Epithelial cell of esophagus (primary cell): Measurements from ENCODE around the gene CALML5.

ENCODE experiments used
- DNase-seq: peaks from one replicate; pipeline ENCODE4 v3.0.0; 2010; ENCODE audit warnings: low read depth
- H3K4me3 ChIP-seq: 2 replicates; pipeline ENCODE4 v1.5.1; 2011; ENCODE audit warnings: mild to moderate bottlenecking, low read length, control low read depth
- CTCF ChIP-seq: IDR thresholded peaks from 2 replicates; pipeline ENCODE4 v1.5.1; 2011; ENCODE audit warnings: low read depth, mild to moderate bottlenecking, low read length, control low read depth, inconsistent platforms; ENCODE audit not compliant: insufficient read depth; ENCODE audit errors: missing control alignments

The CALML5 gene

DNA sequence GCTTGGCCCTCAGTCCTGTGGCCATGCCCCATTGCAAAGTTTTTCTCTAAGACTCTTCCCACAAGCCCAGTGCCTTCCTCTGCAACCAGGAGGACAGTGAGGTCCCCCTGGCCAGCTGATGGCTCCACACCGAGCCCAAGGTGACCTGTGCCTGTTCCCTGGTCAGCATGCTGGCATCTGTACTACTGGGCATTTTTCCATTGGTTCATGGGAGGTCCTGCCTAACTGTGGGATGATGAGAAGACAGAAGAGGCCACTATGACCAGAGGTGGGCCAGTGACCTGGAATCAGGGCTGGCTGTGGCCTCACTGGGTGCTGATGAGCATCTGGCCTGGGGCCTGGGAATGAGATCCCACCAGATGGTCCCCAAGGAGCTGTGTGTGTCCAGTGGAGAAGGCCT is 45.6 kb upstream of the CALML5 start:
- DNase-seq: no peak
- TF ChIP-seq CTCF: no peak
- H3K4me3 ChIP-seq: no peak overlapping the region

GRCh38 chr10:5544216-5544805 is 44.9 kb upstream of the CALML5 start:
- no peak for TF ChIP-seq CTCF
- no peak overlapping the region for H3K4me3 ChIP-seq
- DNase-seq: peak; percentile 88

GRCh38 chr10:5543623-5544022 is 44.3 kb upstream of the CALML5 start:
- no peak overlapping the region for H3K4me3 ChIP-seq
- DNase-seq: no peak
- no peak for TF ChIP-seq CTCF

DNA sequence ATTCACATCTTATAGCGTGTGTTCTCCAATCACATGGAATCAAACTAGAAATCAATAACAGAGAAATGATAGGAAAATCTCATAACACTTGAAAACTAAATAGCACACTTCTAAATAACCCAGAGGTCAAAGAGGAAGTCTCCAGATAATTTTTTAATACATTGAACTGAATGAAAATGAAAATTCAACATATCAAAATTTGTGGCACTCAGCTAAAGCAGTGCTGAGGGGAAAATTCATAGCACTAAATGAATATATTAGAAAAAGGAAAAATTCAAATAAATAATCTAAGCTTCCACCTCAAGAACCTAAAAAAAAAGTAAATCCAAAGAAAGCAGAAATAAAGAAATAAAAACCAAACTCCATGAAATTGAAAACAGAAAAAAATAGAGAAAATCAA is 42.7 kb upstream of the CALML5 start:
- no peak for DNase-seq
- no peak overlapping the region for H3K4me3 ChIP-seq
- no peak for TF ChIP-seq CTCF

- no peak for TF ChIP-seq CTCF
- no peak for DNase-seq
- H3K4me3 ChIP-seq: no peak overlapping the region
Observed at GRCh38 chr10:5540891-5541290, 41.5 kb upstream of the CALML5 start.

- DNase-seq: no peak
- no peak for TF ChIP-seq CTCF
- H3K4me3 ChIP-seq: no peak overlapping the region
Observed at GRCh38 chr10:5540080-5540479, 40.7 kb upstream of the CALML5 start.

DNA sequence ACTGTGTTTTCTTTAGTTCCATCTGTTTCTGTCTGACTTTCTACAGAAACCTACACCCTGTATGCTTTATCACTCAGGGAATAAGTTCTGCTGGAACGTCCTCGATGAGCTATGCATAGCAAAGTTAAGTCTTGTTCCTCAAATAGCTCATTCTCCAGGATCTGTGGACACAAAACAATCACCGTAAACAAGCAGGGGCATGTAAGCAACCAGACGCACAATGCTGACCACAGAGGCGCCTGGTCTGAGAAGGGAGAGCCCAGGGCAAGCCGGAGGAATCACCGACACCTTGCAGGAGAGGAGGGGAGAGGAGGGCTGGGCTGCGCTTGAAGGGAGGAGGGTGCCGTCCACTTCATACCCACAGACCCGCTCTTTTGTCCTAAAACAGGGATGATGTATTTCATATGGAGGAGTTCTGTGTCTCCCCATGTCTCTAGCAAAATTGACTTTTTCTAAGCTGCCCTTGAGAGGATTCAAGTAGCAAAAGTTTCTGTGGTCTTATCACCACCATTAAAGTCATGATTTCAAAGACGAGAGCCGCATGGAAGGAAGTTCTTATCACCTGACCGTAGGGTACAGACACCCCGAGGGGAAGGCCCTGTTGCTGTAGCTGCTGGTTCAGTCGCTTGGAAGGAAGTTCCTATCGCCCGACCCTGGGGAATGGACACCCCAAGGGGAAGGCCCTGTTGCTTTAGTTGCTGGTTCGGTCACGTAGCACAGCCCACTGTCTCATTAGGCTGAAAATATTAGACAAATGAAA is 39.7 kb upstream of the CALML5 start:
- DNase-seq: peak; percentile 86
- no peak for TF ChIP-seq CTCF
- H3K4me3 ChIP-seq: no peak overlapping the region
